Measurements from ENCODE around the gene NT5E.

Gene NT5E

GRCh38 chr6:85402071-85402470 is 47.8 kb upstream of the NT5E start:
- TF ChIP-seq ZNF565 (CRISPR knock-in tag; conservative IDR thresholded peaks at IDR 0.05; ENCODE audit: low read depth) (no peak), ZNF70 (CRISPR knock-in tag; IDR thresholded peaks at IDR 0.05) (no peak), ZC3H10 (CRISPR knock-in tag; IDR thresholded peaks at IDR 0.05) (no peak), CSDC2 (CRISPR knock-in tag; IDR thresholded peaks at IDR 0.05) (no peak), TCF4 (CRISPR knock-in tag; IDR thresholded peaks at IDR 0.05; ENCODE audit: borderline replicate concordance) (no peak), GLIS3 (CRISPR knock-in tag; IDR thresholded peaks at IDR 0.05) (no peak), BACH2 (CRISPR knock-in tag; IDR thresholded peaks at IDR 0.05; ENCODE audit: borderline replicate concordance) (no peak), ARNTL (CRISPR knock-in tag; IDR thresholded peaks at IDR 0.05; ENCODE audit: borderline replicate concordance, low read depth) (no peak), ZNF8 (CRISPR knock-in tag; IDR thresholded peaks at IDR 0.05) (no peak)
- TF ChIP-seq, protein P1, sequence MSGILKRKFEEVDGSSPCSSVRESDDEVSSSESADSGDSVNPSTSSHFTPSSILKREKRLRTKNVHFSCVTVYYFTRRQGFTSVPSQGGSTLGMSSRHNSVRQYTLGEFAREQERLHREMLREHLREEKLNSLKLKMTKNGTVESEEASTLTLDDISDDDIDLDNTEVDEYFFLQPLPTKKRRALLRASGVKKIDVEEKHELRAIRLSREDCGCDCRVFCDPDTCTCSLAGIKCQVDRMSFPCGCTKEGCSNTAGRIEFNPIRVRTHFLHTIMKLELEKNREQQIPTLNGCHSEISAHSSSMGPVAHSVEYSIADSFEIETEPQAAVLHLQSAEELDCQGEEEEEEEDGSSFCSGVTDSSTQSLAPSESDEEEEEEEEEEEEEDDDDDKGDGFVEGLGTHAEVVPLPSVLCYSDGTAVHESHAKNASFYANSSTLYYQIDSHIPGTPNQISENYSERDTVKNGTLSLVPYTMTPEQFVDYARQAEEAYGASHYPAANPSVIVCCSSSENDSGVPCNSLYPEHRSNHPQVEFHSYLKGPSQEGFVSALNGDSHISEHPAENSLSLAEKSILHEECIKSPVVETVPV (CRISPR knock-in tag; IDR thresholded peaks at IDR 0.05), result no peak
- TF ChIP-seq, protein P2, sequence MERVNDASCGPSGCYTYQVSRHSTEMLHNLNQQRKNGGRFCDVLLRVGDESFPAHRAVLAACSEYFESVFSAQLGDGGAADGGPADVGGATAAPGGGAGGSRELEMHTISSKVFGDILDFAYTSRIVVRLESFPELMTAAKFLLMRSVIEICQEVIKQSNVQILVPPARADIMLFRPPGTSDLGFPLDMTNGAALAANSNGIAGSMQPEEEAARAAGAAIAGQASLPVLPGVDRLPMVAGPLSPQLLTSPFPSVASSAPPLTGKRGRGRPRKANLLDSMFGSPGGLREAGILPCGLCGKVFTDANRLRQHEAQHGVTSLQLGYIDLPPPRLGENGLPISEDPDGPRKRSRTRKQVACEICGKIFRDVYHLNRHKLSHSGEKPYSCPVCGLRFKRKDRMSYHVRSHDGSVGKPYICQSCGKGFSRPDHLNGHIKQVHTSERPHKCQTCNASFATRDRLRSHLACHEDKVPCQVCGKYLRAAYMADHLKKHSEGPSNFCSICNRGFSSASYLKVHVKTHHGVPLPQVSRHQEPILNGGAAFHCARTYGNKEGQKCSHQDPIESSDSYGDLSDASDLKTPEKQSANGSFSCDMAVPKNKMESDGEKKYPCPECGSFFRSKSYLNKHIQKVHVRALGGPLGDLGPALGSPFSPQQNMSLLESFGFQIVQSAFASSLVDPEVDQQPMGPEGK (CRISPR knock-in tag; IDR thresholded peaks at IDR 0.05; ENCODE audit: borderline replicate concordance), result no peak

DNA sequence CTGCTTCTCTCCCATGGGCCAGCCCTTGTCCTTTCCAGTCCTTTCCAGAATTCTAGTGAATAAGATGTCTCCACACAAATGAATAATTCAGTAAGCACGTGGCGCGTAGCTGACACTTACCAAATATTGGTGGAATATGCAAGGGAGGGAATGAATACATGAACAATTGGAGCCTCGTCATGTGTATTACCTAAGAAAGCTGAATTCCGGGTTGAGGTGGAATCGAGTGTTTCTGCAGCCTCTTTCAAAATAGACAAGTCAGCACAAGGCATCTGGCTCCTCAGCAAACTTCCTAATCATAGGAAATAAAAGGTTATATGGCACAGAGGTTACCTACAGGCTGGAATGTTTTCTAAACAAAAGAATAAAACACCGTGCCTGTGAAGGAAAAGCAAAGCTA is 47.0 kb upstream of the NT5E start:
- no peak for ATAC-seq
- TF ChIP-seq, protein P3, sequence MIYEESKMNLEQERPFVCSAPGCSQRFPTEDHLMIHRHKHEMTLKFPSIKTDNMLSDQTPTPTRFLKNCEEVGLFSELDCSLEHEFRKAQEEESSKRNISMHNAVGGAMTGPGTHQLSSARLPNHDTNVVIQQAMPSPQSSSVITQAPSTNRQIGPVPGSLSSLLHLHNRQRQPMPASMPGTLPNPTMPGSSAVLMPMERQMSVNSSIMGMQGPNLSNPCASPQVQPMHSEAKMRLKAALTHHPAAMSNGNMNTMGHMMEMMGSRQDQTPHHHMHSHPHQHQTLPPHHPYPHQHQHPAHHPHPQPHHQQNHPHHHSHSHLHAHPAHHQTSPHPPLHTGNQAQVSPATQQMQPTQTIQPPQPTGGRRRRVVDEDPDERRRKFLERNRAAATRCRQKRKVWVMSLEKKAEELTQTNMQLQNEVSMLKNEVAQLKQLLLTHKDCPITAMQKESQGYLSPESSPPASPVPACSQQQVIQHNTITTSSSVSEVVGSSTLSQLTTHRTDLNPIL (CRISPR knock-in tag; IDR thresholded peaks at IDR 0.05; ENCODE audit: low read depth), result no peak
- TF ChIP-seq, protein P4, sequence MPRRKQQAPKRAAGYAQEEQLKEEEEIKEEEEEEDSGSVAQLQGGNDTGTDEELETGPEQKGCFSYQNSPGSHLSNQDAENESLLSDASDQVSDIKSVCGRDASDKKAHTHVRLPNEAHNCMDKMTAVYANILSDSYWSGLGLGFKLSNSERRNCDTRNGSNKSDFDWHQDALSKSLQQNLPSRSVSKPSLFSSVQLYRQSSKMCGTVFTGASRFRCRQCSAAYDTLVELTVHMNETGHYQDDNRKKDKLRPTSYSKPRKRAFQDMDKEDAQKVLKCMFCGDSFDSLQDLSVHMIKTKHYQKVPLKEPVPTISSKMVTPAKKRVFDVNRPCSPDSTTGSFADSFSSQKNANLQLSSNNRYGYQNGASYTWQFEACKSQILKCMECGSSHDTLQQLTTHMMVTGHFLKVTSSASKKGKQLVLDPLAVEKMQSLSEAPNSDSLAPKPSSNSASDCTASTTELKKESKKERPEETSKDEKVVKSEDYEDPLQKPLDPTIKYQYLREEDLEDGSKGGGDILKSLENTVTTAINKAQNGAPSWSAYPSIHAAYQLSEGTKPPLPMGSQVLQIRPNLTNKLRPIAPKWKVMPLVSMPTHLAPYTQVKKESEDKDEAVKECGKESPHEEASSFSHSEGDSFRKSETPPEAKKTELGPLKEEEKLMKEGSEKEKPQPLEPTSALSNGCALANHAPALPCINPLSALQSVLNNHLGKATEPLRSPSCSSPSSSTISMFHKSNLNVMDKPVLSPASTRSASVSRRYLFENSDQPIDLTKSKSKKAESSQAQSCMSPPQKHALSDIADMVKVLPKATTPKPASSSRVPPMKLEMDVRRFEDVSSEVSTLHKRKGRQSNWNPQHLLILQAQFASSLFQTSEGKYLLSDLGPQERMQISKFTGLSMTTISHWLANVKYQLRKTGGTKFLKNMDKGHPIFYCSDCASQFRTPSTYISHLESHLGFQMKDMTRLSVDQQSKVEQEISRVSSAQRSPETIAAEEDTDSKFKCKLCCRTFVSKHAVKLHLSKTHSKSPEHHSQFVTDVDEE (CRISPR knock-in tag; IDR thresholded peaks at IDR 0.05), result no peak
- TF ChIP-seq GLIS3 (CRISPR knock-in tag; IDR thresholded peaks at IDR 0.05), result no peak
- no peak for TF ChIP-seq ZNF70 (CRISPR knock-in tag; IDR thresholded peaks at IDR 0.05)
- no peak for TF ChIP-seq TOX (CRISPR knock-in tag; IDR thresholded peaks at IDR 0.05; ENCODE audit: borderline replicate concordance)
- TF ChIP-seq ZC3H10 (CRISPR knock-in tag; IDR thresholded peaks at IDR 0.05), result no peak
- TF ChIP-seq RARB (CRISPR knock-in tag; IDR thresholded peaks at IDR 0.05), result no peak
- no peak for TF ChIP-seq BACH2 (CRISPR knock-in tag; IDR thresholded peaks at IDR 0.05; ENCODE audit: borderline replicate concordance)
- TF ChIP-seq ARNTL (CRISPR knock-in tag; IDR thresholded peaks at IDR 0.05; ENCODE audit: borderline replicate concordance, low read depth), result no peak
- TF ChIP-seq, protein P2 (CRISPR knock-in tag; IDR thresholded peaks at IDR 0.05; ENCODE audit: borderline replicate concordance), result no peak
- no peak for TF ChIP-seq ZFP3 (CRISPR knock-in tag; IDR thresholded peaks at IDR 0.05)

More at GRCh38 chr6:85402071-85402470, 47.8 kb upstream of the NT5E start:
- no peak for ATAC-seq

DNA sequence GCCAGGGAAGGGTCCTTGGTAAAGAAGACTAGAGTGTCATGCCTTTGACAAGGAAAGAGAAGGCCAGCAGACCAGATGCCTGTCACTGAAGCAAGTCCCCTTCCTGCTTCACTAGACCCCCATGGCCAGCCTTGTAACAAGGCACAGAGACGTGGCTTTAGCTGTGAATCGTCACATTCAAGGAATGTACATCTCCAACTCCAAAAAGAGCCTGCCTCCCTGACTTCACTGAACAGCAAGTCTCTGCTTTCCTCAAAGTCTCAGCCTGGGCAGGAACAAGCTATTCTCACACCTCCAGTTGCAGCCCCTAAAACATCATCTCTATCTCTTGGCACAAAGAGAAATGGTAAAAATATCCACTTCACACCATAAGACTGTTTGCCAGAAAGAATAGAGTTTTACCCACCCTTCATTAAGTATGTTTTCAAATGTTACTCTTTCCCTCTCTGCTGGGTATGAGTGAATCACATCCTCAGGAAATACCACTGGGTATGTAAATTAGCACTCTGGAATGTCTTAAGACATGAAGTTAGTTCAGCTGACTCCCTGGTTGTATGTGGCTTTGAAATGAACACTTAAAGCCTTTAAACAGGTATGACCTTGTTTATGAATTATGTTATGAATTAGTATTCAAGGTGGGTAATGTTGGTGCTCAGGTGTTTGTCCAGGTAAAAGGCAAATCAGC is 46.4 kb upstream of the NT5E start:
- ATAC-seq, result peak; percentile 90
- no peak for TF ChIP-seq TOX (CRISPR knock-in tag; IDR thresholded peaks at IDR 0.05; ENCODE audit: borderline replicate concordance)
- TF ChIP-seq ZC3H10 (CRISPR knock-in tag; IDR thresholded peaks at IDR 0.05), result no peak
- no peak for TF ChIP-seq ARNTL (CRISPR knock-in tag; IDR thresholded peaks at IDR 0.05; ENCODE audit: borderline replicate concordance, low read depth)
- TF ChIP-seq, protein P5, sequence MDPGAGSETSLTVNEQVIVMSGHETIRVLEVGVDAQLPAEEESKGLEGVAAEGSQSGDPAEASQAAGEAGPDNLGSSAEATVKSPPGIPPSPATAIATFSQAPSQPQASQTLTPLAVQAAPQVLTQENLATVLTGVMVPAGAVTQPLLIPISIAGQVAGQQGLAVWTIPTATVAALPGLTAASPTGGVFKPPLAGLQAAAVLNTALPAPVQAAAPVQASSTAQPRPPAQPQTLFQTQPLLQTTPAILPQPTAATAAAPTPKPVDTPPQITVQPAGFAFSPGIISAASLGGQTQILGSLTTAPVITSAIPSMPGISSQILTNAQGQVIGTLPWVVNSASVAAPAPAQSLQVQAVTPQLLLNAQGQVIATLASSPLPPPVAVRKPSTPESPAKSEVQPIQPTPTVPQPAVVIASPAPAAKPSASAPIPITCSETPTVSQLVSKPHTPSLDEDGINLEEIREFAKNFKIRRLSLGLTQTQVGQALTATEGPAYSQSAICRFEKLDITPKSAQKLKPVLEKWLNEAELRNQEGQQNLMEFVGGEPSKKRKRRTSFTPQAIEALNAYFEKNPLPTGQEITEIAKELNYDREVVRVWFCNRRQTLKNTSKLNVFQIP (CRISPR knock-in tag; IDR thresholded peaks at IDR 0.05; ENCODE audit: borderline replicate concordance, low read depth), result no peak
- TF ChIP-seq RARB (CRISPR knock-in tag; IDR thresholded peaks at IDR 0.05), result no peak
- TF ChIP-seq, protein P1 (CRISPR knock-in tag; IDR thresholded peaks at IDR 0.05), result no peak
- no peak for TF ChIP-seq TCF4 (CRISPR knock-in tag; IDR thresholded peaks at IDR 0.05; ENCODE audit: borderline replicate concordance)
- no peak for TF ChIP-seq SNAI2 (CRISPR knock-in tag; IDR thresholded peaks at IDR 0.05)
- no peak for TF ChIP-seq ZFP30 (CRISPR knock-in tag; IDR thresholded peaks at IDR 0.05)
- TF ChIP-seq, protein P4 (CRISPR knock-in tag; IDR thresholded peaks at IDR 0.05), result no peak
- TF ChIP-seq ZNF70 (CRISPR knock-in tag; IDR thresholded peaks at IDR 0.05), result no peak
